Measurements from ENCODE around the gene SLC66A2. TPM values are rescaled to one million over a fixed set of nuclear protein-coding genes. Genes with fewer than 3 reads are reported as not detected.

SLC66A2 gene
- total and polyA plus RNA-seq, 2 experiments from 2014 or later = 33.1 to 67.0 TPM

DNA sequence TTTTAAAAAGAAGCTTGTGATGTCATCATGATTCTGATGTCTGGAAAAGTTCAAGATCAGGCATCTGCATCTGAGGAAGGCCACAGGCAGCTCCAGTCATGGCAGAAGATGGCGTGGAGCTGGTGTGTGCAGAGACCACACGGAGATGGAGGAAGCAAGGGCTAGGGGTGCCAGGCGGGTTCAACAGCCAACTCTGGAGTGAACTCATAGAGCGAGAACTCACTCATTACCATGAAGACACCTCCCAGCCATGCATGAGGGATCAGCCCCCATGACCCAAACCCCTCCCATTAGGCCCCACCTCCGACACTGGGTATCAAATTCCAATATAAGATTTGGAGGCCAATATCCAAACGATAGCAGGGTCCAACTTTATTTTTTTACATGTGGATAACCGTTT is 92.1 kb downstream of the SLC66A2 start:
- in situ Hi-C loops (cut with MboI) = no loop called here
- no peak overlapping the region for H3K4me2 ChIP-seq (ENCODE audit: unreplicated experiment)
- H3K27me3 ChIP-seq (replicated peaks; ENCODE audit: insufficient read depth) = peaks cover 28% of the 10 kb centered on the region
- H3K4me1 ChIP-seq (ENCODE audit: insufficient read depth) = no peaks in the 10 kb centered on the region
- no peaks in the 10 kb centered on the region for H3K79me2 ChIP-seq (ENCODE audit: insufficient read depth)
- no peaks in the 10 kb centered on the region for H3K9me3 ChIP-seq (ENCODE audit: low read depth)
- no peaks in the 10 kb centered on the region for H4K20me1 ChIP-seq (ENCODE audit: insufficient read depth)
- no peaks in the 10 kb centered on the region for H3K36me3 ChIP-seq (ENCODE audit: low read depth)
- TF ChIP-seq EZH2 (IDR thresholded peaks at IDR 0.05; ENCODE audit: insufficient read depth, poor library complexity, severe bottlenecking) (no peak), EZH2phosphoT487 (IDR thresholded peaks at IDR 0.05; ENCODE audit: insufficient read depth, low read depth) (no peak)
- H3K27ac ChIP-seq = no peak overlapping the region
- H3K4me3 ChIP-seq = no peak overlapping the region
- DNase-seq = no peak
- no peaks in the 10 kb centered on the region for H3K9me2 ChIP-seq (ENCODE audit: insufficient read depth)
- no peak overlapping the region for H2AFZ ChIP-seq
- no peak overlapping the region for H3K9ac ChIP-seq
- WGBS, 2 experiments (ENCODE audit: low coverage in 1 of 2, low lambda C conversion rate in 2 of 2, missing lambda C conversion rate in 2 of 2) = 35 to 46% methylated on average over 7 of the region's 7 CpGs
- no peaks in the 10 kb centered on the region for H3F3A ChIP-seq (ENCODE audit: insufficient read depth)

GRCh38 chr18:79857082-79857671 is 94.3 kb downstream of the SLC66A2 start:
- H3K9ac ChIP-seq = no peak overlapping the region
- WGBS, 2 experiments (ENCODE audit: low coverage in 1 of 2, low lambda C conversion rate in 2 of 2, missing lambda C conversion rate in 2 of 2) = 35 to 37% methylated on average over 14 of the region's 14 CpGs
- H4K20me1 ChIP-seq (ENCODE audit: insufficient read depth) = no peaks in the 10 kb centered on the region
- H3K9me2 ChIP-seq (ENCODE audit: insufficient read depth) = no peaks in the 10 kb centered on the region
- H3F3A ChIP-seq (ENCODE audit: insufficient read depth) = no peaks in the 10 kb centered on the region
- no peak overlapping the region for H3K27ac ChIP-seq
- no peaks in the 10 kb centered on the region for H3K79me2 ChIP-seq (ENCODE audit: insufficient read depth)
- peaks cover 21% of the 10 kb centered on the region for H3K27me3 ChIP-seq (replicated peaks; ENCODE audit: insufficient read depth)
- H3K4me2 ChIP-seq (ENCODE audit: unreplicated experiment) = no peak overlapping the region
- in situ Hi-C loops (cut with MboI) = no loop called here
- no peaks in the 10 kb centered on the region for H3K9me3 ChIP-seq (ENCODE audit: low read depth)
- TF ChIP-seq EZH2phosphoT487 (IDR thresholded peaks at IDR 0.05; ENCODE audit: insufficient read depth, low read depth) (no peak), EZH2 (IDR thresholded peaks at IDR 0.05; ENCODE audit: insufficient read depth, poor library complexity, severe bottlenecking) (no peak)
- peak; percentile 48 for DNase-seq
- no peaks in the 10 kb centered on the region for H3K4me1 ChIP-seq (ENCODE audit: insufficient read depth)
- no peak overlapping the region for H3K4me3 ChIP-seq
- no peaks in the 10 kb centered on the region for H3K36me3 ChIP-seq (ENCODE audit: low read depth)
- no peak overlapping the region for H2AFZ ChIP-seq

- Histone ChIP-seq H3K9me2 (ENCODE audit: insufficient read depth) (no peaks in the 10 kb centered on the region), H3K27me3 (replicated peaks; ENCODE audit: insufficient read depth) (peaks cover 22% of the 10 kb centered on the region), H3K4me1 (ENCODE audit: insufficient read depth) (no peaks in the 10 kb centered on the region), H3K79me2 (ENCODE audit: insufficient read depth) (no peaks in the 10 kb centered on the region), H3K9me3 (ENCODE audit: low read depth) (no peaks in the 10 kb centered on the region), H3K27ac (no peak overlapping the region), H4K20me1 (ENCODE audit: insufficient read depth) (no peaks in the 10 kb centered on the region), H2AFZ (no peak overlapping the region), H3K36me3 (ENCODE audit: low read depth) (no peaks in the 10 kb centered on the region), H3K4me3 (no peak overlapping the region), H3K4me2 (ENCODE audit: unreplicated experiment) (no peak overlapping the region), H3F3A (ENCODE audit: insufficient read depth) (no peaks in the 10 kb centered on the region), H3K9ac (no peak overlapping the region)
- 34% methylated on average over 26 of the region's 26 CpGs for WGBS, 2 experiments (ENCODE audit: low coverage in 1 of 2, low lambda C conversion rate in 2 of 2, missing lambda C conversion rate in 2 of 2)
- in situ Hi-C loops (cut with MboI) = no loop called here
- TF ChIP-seq EZH2 (IDR thresholded peaks at IDR 0.05; ENCODE audit: insufficient read depth, poor library complexity, severe bottlenecking) = no peak
- TF ChIP-seq EZH2phosphoT487 (IDR thresholded peaks at IDR 0.05; ENCODE audit: insufficient read depth, low read depth) = no peak
- peak; percentile 43 for DNase-seq
Measured at GRCh38 chr18:79856119-79857007, 95.1 kb downstream of the SLC66A2 start.

GRCh38 chr18:79855147-79855933 is 96.1 kb downstream of the SLC66A2 start:
- Histone ChIP-seq H3K9me2 (ENCODE audit: insufficient read depth) (no peaks in the 10 kb centered on the region), H3K27ac (no peak overlapping the region), H4K20me1 (ENCODE audit: insufficient read depth) (no peaks in the 10 kb centered on the region), H3K27me3 (replicated peaks; ENCODE audit: insufficient read depth) (peaks cover 27% of the 10 kb centered on the region), H3K9me3 (ENCODE audit: low read depth) (no peaks in the 10 kb centered on the region), H3K79me2 (ENCODE audit: insufficient read depth) (no peaks in the 10 kb centered on the region), H3K4me2 (ENCODE audit: unreplicated experiment) (no peak overlapping the region), H3K9ac (no peak overlapping the region), H3K4me3 (no peak overlapping the region), H3K36me3 (ENCODE audit: low read depth) (no peaks in the 10 kb centered on the region), H3K4me1 (ENCODE audit: insufficient read depth) (no peaks in the 10 kb centered on the region), H2AFZ (no peak overlapping the region), H3F3A (ENCODE audit: insufficient read depth) (no peaks in the 10 kb centered on the region)
- TF ChIP-seq EZH2phosphoT487 (IDR thresholded peaks at IDR 0.05; ENCODE audit: insufficient read depth, low read depth) = no peak
- TF ChIP-seq EZH2 (IDR thresholded peaks at IDR 0.05; ENCODE audit: insufficient read depth, poor library complexity, severe bottlenecking) = no peak
- 46 to 52% methylated on average over 17 of the region's 17 CpGs for WGBS, 2 experiments (ENCODE audit: low coverage in 1 of 2, low lambda C conversion rate in 2 of 2, missing lambda C conversion rate in 2 of 2)
- no peak for DNase-seq
- in situ Hi-C loops (cut with MboI) = no loop called here

Data from GM23248 (cell line).